ENCODE data around the gene ANAPC16.

The ANAPC16 gene

GRCh38 chr10:72238392-72239175 lies 22.8 kb downstream of the ANAPC16 start:
- H3K27ac ChIP-seq = no peak overlapping the region
- TF ChIP-seq, protein P1, sequence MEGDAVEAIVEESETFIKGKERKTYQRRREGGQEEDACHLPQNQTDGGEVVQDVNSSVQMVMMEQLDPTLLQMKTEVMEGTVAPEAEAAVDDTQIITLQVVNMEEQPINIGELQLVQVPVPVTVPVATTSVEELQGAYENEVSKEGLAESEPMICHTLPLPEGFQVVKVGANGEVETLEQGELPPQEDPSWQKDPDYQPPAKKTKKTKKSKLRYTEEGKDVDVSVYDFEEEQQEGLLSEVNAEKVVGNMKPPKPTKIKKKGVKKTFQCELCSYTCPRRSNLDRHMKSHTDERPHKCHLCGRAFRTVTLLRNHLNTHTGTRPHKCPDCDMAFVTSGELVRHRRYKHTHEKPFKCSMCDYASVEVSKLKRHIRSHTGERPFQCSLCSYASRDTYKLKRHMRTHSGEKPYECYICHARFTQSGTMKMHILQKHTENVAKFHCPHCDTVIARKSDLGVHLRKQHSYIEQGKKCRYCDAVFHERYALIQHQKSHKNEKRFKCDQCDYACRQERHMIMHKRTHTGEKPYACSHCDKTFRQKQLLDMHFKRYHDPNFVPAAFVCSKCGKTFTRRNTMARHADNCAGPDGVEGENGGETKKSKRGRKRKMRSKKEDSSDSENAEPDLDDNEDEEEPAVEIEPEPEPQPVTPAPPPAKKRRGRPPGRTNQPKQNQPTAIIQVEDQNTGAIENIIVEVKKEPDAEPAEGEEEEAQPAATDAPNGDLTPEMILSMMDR (conservative IDR thresholded peaks at IDR 0.05) = no peak

DNA sequence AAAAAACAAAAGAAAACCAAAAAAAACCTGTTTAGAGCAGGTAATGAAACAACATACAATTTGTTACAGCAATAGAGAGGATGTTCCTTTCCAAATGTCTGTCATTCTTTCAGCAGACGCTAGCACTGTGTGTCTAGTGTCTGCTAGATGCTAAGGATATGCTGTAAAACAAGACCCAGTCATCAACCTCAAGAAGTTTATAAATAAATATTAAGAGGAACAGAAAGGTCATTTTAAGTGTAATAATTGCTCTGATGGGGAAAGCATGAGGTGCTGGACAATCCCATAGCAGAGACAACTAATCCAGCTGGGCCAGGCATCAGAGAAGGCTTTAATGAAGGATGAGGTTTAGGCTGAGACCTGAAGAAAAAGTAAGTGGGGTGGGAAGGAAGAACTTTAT lies 23.6 kb downstream of the ANAPC16 start:
- TF ChIP-seq, protein P1 (conservative IDR thresholded peaks at IDR 0.05) = no peak
- H3K27ac ChIP-seq = no peak overlapping the region

DNA sequence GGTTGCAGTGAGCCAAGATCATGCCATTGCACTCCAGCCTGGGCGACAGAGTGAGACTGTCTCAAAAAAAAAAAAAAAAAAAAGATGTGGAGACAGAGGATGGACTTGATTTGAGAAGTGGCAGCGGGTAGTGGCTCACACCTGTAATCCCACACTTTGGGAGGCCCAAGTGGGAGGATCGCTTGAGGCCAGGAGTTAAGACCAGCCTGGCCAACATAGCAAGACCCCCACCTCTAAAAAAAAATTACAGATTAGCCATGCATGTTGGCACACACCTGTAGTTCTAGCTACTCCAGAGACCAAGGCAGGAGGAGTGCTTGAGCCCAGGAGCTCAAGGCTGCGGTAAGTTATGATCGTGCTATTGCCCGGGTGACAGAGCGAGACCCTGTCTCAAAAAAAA lies 24.6 kb downstream of the ANAPC16 start:
- TF ChIP-seq, protein P1 (conservative IDR thresholded peaks at IDR 0.05) = no peak
- H3K27ac ChIP-seq = no peak overlapping the region

DNA sequence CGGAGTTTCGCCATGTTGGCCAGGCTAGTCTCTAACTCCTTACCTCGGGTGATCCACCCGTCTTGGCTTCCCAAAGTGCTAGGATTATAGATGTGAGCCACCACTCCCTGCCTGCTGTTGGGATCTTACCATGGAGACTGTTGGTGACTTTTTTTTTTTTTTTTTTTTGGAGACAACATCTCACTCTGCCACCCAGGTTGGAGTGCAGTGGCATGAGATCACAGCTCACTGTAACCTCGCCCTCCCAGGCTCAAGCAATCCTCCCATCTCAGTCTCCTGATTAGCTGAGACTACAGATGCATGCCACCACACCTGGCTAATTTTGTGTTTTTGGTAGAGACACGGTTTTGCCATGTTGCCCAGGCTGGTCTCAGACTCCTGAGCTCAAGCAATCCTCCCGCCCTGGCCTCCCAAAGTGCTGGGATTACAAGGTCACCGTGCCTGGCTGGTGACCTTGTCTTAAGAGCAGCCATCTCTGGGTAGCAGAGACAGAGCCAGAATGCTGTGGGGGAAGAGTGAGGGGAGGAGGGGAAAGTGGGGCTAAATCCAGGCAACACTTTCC lies 26.0 kb downstream of the ANAPC16 start:
- no peak overlapping the region for H3K27ac ChIP-seq
- TF ChIP-seq, protein P1 (conservative IDR thresholded peaks at IDR 0.05) = no peak

GRCh38 chr10:72242675-72243074 lies 26.9 kb downstream of the ANAPC16 start:
- TF ChIP-seq, protein P1 (conservative IDR thresholded peaks at IDR 0.05) = no peak
- H3K27ac ChIP-seq = 0 out of 2 replicates have a peak overlapping the region, but pooled peaks have one; percentile 43

- H3K27ac ChIP-seq = peak overlapping the region; percentile 43
These were observed 28.1 kb downstream of the ANAPC16 start for GRCh38 chr10:72243822-72244437.

DNA sequence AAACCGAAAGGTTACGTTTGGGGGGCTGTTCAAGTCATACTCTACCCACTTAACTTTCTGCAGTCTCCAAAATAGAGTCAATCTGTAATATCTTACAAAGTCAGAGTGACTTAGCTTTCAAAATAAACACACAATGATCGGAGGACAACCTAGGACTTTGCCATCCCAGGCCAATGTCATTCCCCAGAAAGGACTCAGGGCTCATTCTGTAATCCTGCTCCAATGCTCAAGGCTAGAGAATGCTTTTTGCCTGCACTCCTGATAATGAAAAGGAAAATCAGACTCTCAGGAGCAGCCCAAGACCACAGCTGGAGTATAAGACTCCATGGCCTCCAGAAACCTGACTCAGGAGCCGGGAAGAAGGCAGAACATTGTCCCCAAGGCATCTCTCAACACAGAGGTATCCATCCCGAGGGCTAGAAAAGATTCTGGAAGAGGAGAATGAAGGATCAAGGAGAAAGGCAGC lies 28.8 kb downstream of the ANAPC16 start:
- TF ChIP-seq, protein P1 (conservative IDR thresholded peaks at IDR 0.05) = no peak
- peak overlapping the region; percentile 43 for H3K27ac ChIP-seq

More at GRCh38 chr10:72243822-72244437, 28.1 kb downstream of the ANAPC16 start:
- TF ChIP-seq, protein P1 (conservative IDR thresholded peaks at IDR 0.05) = peak; percentile 33

Measured in VCaP (cell line).